Heart left ventricle (tissue), 13 donors: Measurements from ENCODE around the gene EPHA1.

ENCODE experiments used
- POLR2A ChIP-seq, 2 donors: fragments of 450-650 bp; IDR thresholded peaks; one replicate each; pipeline ENCODE4 v1.6.1; 2017; ENCODE audit warnings: antibody characterized with exemption in 2 of 2, mild to moderate bottlenecking in 2 of 2, moderate library complexity in 2 of 2
- TF ChIP-seq, protein P1 (sequence below), 12 donors: fragments of 200-600 bp; sonication (generic) in 4 of 12; IDR thresholded peaks; one replicate each; pipeline versions ENCODE4 v1.5.0 to v1.8.0; 2018 to 2022; ENCODE audit warnings: antibody characterized with exemption in 12 of 12, mild to moderate bottlenecking in 5 of 12
- donor health status: ischemic (EF 13 %, LVEDD 7.1; RV severe dilation, severe dysfunction).
- donor health status: DM: no; HTN: yes; CAD: no.
- donor health status: DM: no; HTN: no; CAD: no.
- donor health status: ischemic (EF 25% LVEDD 6.9; RV normal size, moderate dysfunction).
- donor health status: ischemic (EF 25% LVEDD 5.7; RV mildly dilated, moderate dysfunction).
- donor health status: ischemic (EF 35%, LVEDD 5.7; RV mildly dilated, moderate dysfunction).
- donor health status: nonischemic (EF 11% LVEDD 7.7; RV severe dilation, severe dysfunction).
- donor health status: DM: yes; HTN: yes; CAD: no.
- donor health status: PGD.
- donor health status: ischemic (EF 29% LVEDD 5.4; RV normal size, mild dysfunction).
- donor health status: nonischemic (EF 23%, LVEDD 6.1; RV moderate dilation, normal function).

DNA sequence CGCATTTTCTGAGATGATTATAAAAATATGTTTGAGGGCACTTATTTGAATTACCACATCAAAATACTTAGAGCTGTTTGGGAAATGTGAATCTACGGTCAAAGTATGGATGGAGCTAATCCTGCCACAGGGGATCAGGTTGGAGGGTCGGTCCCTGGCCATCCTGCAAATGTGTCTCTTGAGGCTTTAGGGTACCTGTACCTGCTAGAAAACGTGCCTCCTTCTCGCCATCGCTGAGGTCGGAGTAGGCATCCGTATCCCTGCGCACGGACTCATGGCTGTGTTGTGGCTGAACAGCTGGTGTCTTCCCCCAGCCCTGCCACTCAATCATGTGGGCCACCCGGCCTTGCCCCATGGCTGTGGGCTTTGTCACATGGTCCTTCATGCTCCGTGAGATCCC is 50.0 kb downstream of the EPHA1 start:
- TF ChIP-seq, protein P1, sequence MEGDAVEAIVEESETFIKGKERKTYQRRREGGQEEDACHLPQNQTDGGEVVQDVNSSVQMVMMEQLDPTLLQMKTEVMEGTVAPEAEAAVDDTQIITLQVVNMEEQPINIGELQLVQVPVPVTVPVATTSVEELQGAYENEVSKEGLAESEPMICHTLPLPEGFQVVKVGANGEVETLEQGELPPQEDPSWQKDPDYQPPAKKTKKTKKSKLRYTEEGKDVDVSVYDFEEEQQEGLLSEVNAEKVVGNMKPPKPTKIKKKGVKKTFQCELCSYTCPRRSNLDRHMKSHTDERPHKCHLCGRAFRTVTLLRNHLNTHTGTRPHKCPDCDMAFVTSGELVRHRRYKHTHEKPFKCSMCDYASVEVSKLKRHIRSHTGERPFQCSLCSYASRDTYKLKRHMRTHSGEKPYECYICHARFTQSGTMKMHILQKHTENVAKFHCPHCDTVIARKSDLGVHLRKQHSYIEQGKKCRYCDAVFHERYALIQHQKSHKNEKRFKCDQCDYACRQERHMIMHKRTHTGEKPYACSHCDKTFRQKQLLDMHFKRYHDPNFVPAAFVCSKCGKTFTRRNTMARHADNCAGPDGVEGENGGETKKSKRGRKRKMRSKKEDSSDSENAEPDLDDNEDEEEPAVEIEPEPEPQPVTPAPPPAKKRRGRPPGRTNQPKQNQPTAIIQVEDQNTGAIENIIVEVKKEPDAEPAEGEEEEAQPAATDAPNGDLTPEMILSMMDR (IDR thresholded peaks at IDR 0.05), result no peak
- TF ChIP-seq POLR2A (IDR thresholded peaks at IDR 0.05), result no peak
